ENCODE results near the gene FXYD5.

FXYD5 gene

GRCh38 chr19:35154525-35155406 lies at the start of gene FXYD5:
FXYD5 (plus strand) TSS chr19:35154735; CDS start chr19:35155551, 816 bp downstream.
- no peak for DNase-seq (ENCODE audit: low read depth, low spot score)

GRCh38 chr19:35105047-35105410 lies 49.5 kb upstream of the FXYD5 start:
- no peak for DNase-seq (ENCODE audit: low read depth, low spot score)

- no peak for DNase-seq (ENCODE audit: low read depth, low spot score)
Observed at GRCh38 chr19:35105411-35106290, 48.9 kb upstream of the FXYD5 start.

GRCh38 chr19:35106291-35106583 lies 48.3 kb upstream of the FXYD5 start:
- no peak for DNase-seq (ENCODE audit: low read depth, low spot score)

GRCh38 chr19:35106898-35107541 lies 47.5 kb upstream of the FXYD5 start:
- no peak for DNase-seq (ENCODE audit: low read depth, low spot score)

GRCh38 chr19:35107545-35107944 lies 47.0 kb upstream of the FXYD5 start:
- DNase-seq (ENCODE audit: low read depth, low spot score), result no peak

GRCh38 chr19:35108730-35109129 lies 45.8 kb upstream of the FXYD5 start:
- no peak for DNase-seq (ENCODE audit: low read depth, low spot score)

- DNase-seq (ENCODE audit: low read depth, low spot score), result no peak
Observed at GRCh38 chr19:35109395-35110112, 45.0 kb upstream of the FXYD5 start.

GRCh38 chr19:35110974-35111373 lies 43.6 kb upstream of the FXYD5 start:
- no peak for DNase-seq (ENCODE audit: low read depth, low spot score)

GRCh38 chr19:35112995-35113688 lies 41.4 kb upstream of the FXYD5 start:
- no peak for DNase-seq (ENCODE audit: low read depth, low spot score)

- peak; percentile 63 for DNase-seq (ENCODE audit: low read depth, low spot score)
Observed at GRCh38 chr19:35114353-35115176, 40.0 kb upstream of the FXYD5 start.

GRCh38 chr19:35115177-35115951 lies 39.2 kb upstream of the FXYD5 start, which contains the start of gene FXYD3:
FXYD3 (plus strand) TSS chr19:35115823; CDS start chr19:35119377, 3,554 bp downstream.
- no peak for DNase-seq (ENCODE audit: low read depth, low spot score)

- DNase-seq (ENCODE audit: low read depth, low spot score), result no peak
Observed at GRCh38 chr19:35116072-35116801, 38.3 kb upstream of the FXYD5 start.

GRCh38 chr19:35117116-35117515 lies 37.4 kb upstream of the FXYD5 start:
- DNase-seq (ENCODE audit: low read depth, low spot score), result no peak

- no peak for DNase-seq (ENCODE audit: low read depth, low spot score)
Observed at GRCh38 chr19:35117799-35118198, 36.7 kb upstream of the FXYD5 start.

- DNase-seq (ENCODE audit: low read depth, low spot score), result no peak
Observed at GRCh38 chr19:35118268-35119020, 36.1 kb upstream of the FXYD5 start.

GRCh38 chr19:35119091-35119490 lies 35.4 kb upstream of the FXYD5 start:
- no peak for DNase-seq (ENCODE audit: low read depth, low spot score)
